Common myeloid progenitor, CD34-positive (primary cell): ENCODE data around the gene RASSF3.

Source experiments
- CTCF ChIA-PET: fragments of 350-600 bp; sonication (Branson Sonifier 250); formaldehyde crosslinking; loops from one replicate; lab custom pipeline; 2021; ENCODE audit warnings: antibody characterized with exemption; lab: Charles Lee
- POLR2A ChIA-PET: fragments of 350-600 bp; sonication (Branson Sonifier 250); formaldehyde crosslinking; loops from one replicate; lab custom pipeline; 2021; ENCODE audit warnings: antibody characterized with exemption; lab: Charles Lee
- DNase-seq, 3 donors: peaks; one replicate each; pipeline versions ENCODE4 v3.0.0 to v3.0.0-alpha.2; 2013
- H3K27ac ChIP-seq, 2 experiments: 1 replicate in 1 of 2; 2 replicates in 1 of 2; pipeline ENCODE4 v1.7.0; 2013; ENCODE audit warnings: inconsistent platforms in 2 of 2, low read length in 2 of 2, mild to moderate bottlenecking in 2 of 2, low read depth in 1 of 2, moderate library complexity in 1 of 2; ENCODE audit not compliant: severe bottlenecking in 2 of 2, insufficient read depth in 1 of 2, poor library complexity in 1 of 2
- H3K27me3 ChIP-seq, 5 experiments: replicated peaks in 2 of 5; 1 replicate in 3 of 5; 2 replicates in 2 of 5; pipeline versions ENCODE4 v1.6.1 to v1.7.0; 2013; ENCODE audit warnings: low read length in 4 of 5, mild to moderate bottlenecking in 2 of 5, moderate library complexity in 2 of 5, inconsistent platforms in 1 of 5; ENCODE audit not compliant: insufficient read depth in 5 of 5, control insufficient read depth in 4 of 5
- H3K36me3 ChIP-seq, 4 experiments: 1 replicate in 2 of 4; 2 replicates in 2 of 4; pipeline versions ENCODE4 v1.6.1 to v1.7.0; 2013; ENCODE audit warnings: low read length in 3 of 4, control low read depth in 1 of 4, mild to moderate bottlenecking in 1 of 4; ENCODE audit not compliant: control insufficient read depth in 4 of 4, insufficient read depth in 4 of 4
- H3K4me1 ChIP-seq, 4 experiments: 1 replicate in 3 of 4; 2 replicates in 1 of 4; pipeline versions ENCODE4 v1.6.1 to v1.7.1; 2013; ENCODE audit warnings: low read length in 3 of 4, mild to moderate bottlenecking in 3 of 4, control low read depth in 1 of 4, inconsistent platforms in 1 of 4, moderate library complexity in 1 of 4; ENCODE audit not compliant: control insufficient read depth in 4 of 4, insufficient read depth in 4 of 4; ENCODE audit errors: control extremely low read depth in 1 of 4
- H3K4me3 ChIP-seq, 7 experiments: 1 replicate in 4 of 7; 2 replicates in 3 of 7; pipeline versions ENCODE4 v1.5.1 to v1.7.0; 2013; ENCODE audit warnings: mild to moderate bottlenecking in 7 of 7, low read length in 6 of 7, moderate library complexity in 6 of 7, inconsistent platforms in 2 of 7, low read depth in 2 of 7, control low read depth in 1 of 7; ENCODE audit not compliant: insufficient read depth in 4 of 7, control insufficient read depth in 1 of 7; ENCODE audit errors: extremely low read depth in 1 of 7
- H3K9me3 ChIP-seq, 5 experiments: 1 replicate in 4 of 5; 2 replicates in 1 of 5; pipeline versions ENCODE4 v1.6.1 to v1.7.1; 2013; ENCODE audit warnings: low read length in 4 of 5, mild to moderate bottlenecking in 2 of 5, inconsistent platforms in 1 of 5, low read depth in 1 of 5, moderate library complexity in 1 of 5; ENCODE audit not compliant: control insufficient read depth in 4 of 5, insufficient read depth in 2 of 5; ENCODE audit errors: control extremely low read depth in 1 of 5
- WGBS: methylation state at CpG from one replicate; pipeline ENCODE4 v1.1.5; 2013; ENCODE audit not compliant: insufficient coverage; 5-methylcytosine and 5-hydroxymethylcytosine counted together

The RASSF3 gene

GRCh38 chr12:64673490-64674169 is 63.3 kb downstream of the RASSF3 start:
- Histone ChIP-seq H3K27ac (peak overlapping the region in 1 of 2 experiments; percentile 23), H3K4me1 (peaks cover 29 to 75% (median 63%) of the 10 kb centered on the region in 4 experiments), H3K4me3 (no peak overlapping the region), H3K9me3 (no peaks in the 10 kb centered on the region), H3K27me3 (no peaks in the 10 kb centered on the region), H3K36me3 (no peaks in the 10 kb centered on the region)
- CTCF ChIA-PET, result interaction anchor here (0.9 to 1.8 kb wide), 3 partner anchors 21 to 141 kb away, joined by 3 read pairs; no protein-coding TSS in a partner anchor
- POLR2A ChIA-PET, result no interaction called here
- no peak for DNase-seq
- WGBS, result 96% methylated on average over 4 of the region's 9 CpGs

GRCh38 chr12:64674367-64674922 is 64.2 kb downstream of the RASSF3 start:
- Histone ChIP-seq H3K9me3 (no peaks in the 10 kb centered on the region), H3K4me1 (peaks cover 29 to 72% (median 55%) of the 10 kb centered on the region in 4 experiments), H3K27ac (no peak overlapping the region), H3K27me3 (no peaks in the 10 kb centered on the region), H3K4me3 (no peak overlapping the region), H3K36me3 (no peaks in the 10 kb centered on the region)
- DNase-seq, result no peak
- CTCF ChIA-PET, result interaction anchor here (0.9 to 1.8 kb wide), 3 partner anchors 20 to 141 kb away, joined by 3 read pairs; no protein-coding TSS in a partner anchor
- WGBS, result 94% methylated on average over 8 of the region's 10 CpGs
- POLR2A ChIA-PET, result no interaction called here

GRCh38 chr12:64675795-64676194 is 65.5 kb downstream of the RASSF3 start:
- Histone ChIP-seq H3K27ac (no peak overlapping the region), H3K4me3 (no peak overlapping the region), H3K36me3 (no peaks in the 10 kb centered on the region), H3K9me3 (no peaks in the 10 kb centered on the region), H3K4me1 (peaks cover 26 to 68% (median 49%) of the 10 kb centered on the region in 4 experiments), H3K27me3 (no peaks in the 10 kb centered on the region)
- CTCF ChIA-PET, result interaction anchor here (1.5 kb wide), 1 partner anchor 21 kb away, joined by 4 read pairs; no protein-coding TSS in a partner anchor
- DNase-seq, result peak in 2 of 3 donors; percentile 50 to 61
- 56% methylated on average over 2 of the region's 3 CpGs for WGBS
- POLR2A ChIA-PET, result no interaction called here

- ChIA-PET POLR2A (no interaction called here), CTCF (interaction anchor here (0.8 to 2.0 kb wide), 3 partner anchors 9 to 17 kb away, joined by 3 to 9 read pairs (median 3); no protein-coding TSS in a partner anchor)
- DNase-seq, result no peak
- no peak overlapping the region for H3K4me3 ChIP-seq
- H3K36me3 ChIP-seq, result no peaks in the 10 kb centered on the region
- no peak overlapping the region for H3K27ac ChIP-seq
- no peaks in the 10 kb centered on the region for H3K9me3 ChIP-seq
- no peaks in the 10 kb centered on the region for H3K27me3 ChIP-seq
- 89% methylated on average over 1 of the region's 2 CpGs for WGBS
- H3K4me1 ChIP-seq, result peaks cover 17 to 59% (median 40%) of the 10 kb centered on the region in 4 experiments
Observed at GRCh38 chr12:64678248-64678647, 68.0 kb downstream of the RASSF3 start.

GRCh38 chr12:64678835-64679234 is 68.5 kb downstream of the RASSF3 start:
- POLR2A ChIA-PET, result no interaction called here
- Histone ChIP-seq H3K27me3 (no peaks in the 10 kb centered on the region), H3K9me3 (no peaks in the 10 kb centered on the region), H3K4me1 (peaks cover 12 to 59% (median 41%) of the 10 kb centered on the region in 4 experiments), H3K4me3 (no peak overlapping the region), H3K27ac (no peak overlapping the region), H3K36me3 (no peaks in the 10 kb centered on the region)
- DNase-seq, result no peak
- CTCF ChIA-PET, result interaction anchor here (0.8 to 2.0 kb wide), 2 partner anchors 9 to 16 kb away, joined by 3 to 9 read pairs; no protein-coding TSS in a partner anchor
- 80% methylated on average over 5 of the region's 5 CpGs for WGBS

GRCh38 chr12:64679487-64680001 is 69.2 kb downstream of the RASSF3 start:
- DNase-seq, result peak in 1 of 3 donors; percentile 56
- POLR2A ChIA-PET, result no interaction called here
- Histone ChIP-seq H3K4me3 (peak overlapping the region in 1 of 7 experiments; percentile 16), H3K4me1 (peaks cover 9 to 58% (median 42%) of the 10 kb centered on the region in 4 experiments), H3K27me3 (no peaks in the 10 kb centered on the region), H3K36me3 (no peaks in the 10 kb centered on the region), H3K9me3 (no peaks in the 10 kb centered on the region), H3K27ac (no peak overlapping the region)
- CTCF ChIA-PET, result interaction anchor here (1.2 to 1.4 kb wide), 4 partner anchors 10 to 130 kb away, joined by 3 to 6 read pairs (median 4); no protein-coding TSS in a partner anchor
- WGBS, result 58% methylated on average over 9 of the region's 9 CpGs
